ENCODE data around the gene ORAI1. TPM values are rescaled to one million over a fixed set of nuclear protein-coding genes. Genes with fewer than 3 reads are reported as not detected.

Gene ORAI1
- total and polyA plus RNA-seq, 12 donors, result 1.9 to 16.1 (median 6.9) TPM

DNA sequence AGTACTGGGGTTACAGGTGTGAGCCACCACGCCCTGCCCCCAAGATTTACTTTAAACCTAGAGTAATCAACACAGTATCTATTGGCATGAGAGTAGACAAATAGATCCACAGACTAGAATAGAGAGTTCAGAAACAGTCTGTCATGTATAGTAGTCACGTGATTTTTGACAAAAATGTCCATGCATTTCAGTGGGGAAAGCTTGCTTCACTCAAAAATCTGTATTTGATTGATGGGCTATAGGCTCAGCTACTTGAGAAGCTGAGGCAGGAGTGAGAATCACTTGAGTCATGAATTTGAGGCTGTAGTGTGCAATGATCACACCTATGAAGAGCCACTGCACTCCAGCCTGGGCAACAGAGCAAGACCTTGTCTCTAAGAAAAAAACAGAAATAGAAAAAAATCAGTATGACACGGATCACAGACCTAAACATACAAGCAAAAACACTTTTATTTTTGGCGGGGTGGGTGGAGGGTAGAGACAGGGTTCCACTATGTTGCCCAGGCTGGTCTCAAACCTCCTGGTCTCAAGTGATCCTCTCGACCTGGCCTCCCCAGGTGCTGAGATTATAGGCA, 7.6 kb upstream of the ORAI1 start:
- H3K27ac ChIP-seq, result no peak overlapping the region
- H3K27me3 ChIP-seq, result no peaks in the 10 kb centered on the region
- 79 to 92% (median 83%) methylated on average over 4 to 5 of the region's 5 CpGs for WGBS, 4 donors
- intact Hi-C loops (cut with DNase I), result no loop called here
- no peaks in the 10 kb centered on the region for H3K9me3 ChIP-seq (replicated peaks in 1 of 3)
- DNase-seq, result no peak
- no peak for TF ChIP-seq POLR2A (IDR thresholded peaks at IDR 0.05)
- TF ChIP-seq, protein P1, sequence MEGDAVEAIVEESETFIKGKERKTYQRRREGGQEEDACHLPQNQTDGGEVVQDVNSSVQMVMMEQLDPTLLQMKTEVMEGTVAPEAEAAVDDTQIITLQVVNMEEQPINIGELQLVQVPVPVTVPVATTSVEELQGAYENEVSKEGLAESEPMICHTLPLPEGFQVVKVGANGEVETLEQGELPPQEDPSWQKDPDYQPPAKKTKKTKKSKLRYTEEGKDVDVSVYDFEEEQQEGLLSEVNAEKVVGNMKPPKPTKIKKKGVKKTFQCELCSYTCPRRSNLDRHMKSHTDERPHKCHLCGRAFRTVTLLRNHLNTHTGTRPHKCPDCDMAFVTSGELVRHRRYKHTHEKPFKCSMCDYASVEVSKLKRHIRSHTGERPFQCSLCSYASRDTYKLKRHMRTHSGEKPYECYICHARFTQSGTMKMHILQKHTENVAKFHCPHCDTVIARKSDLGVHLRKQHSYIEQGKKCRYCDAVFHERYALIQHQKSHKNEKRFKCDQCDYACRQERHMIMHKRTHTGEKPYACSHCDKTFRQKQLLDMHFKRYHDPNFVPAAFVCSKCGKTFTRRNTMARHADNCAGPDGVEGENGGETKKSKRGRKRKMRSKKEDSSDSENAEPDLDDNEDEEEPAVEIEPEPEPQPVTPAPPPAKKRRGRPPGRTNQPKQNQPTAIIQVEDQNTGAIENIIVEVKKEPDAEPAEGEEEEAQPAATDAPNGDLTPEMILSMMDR (IDR thresholded peaks at IDR 0.05), result no peak
- H3K36me3 ChIP-seq (replicated peaks in 1 of 2), result no peaks in the 10 kb centered on the region
- no peak overlapping the region for H3K4me3 ChIP-seq
- H3K4me1 ChIP-seq (replicated peaks in 1 of 2), result no peaks in the 10 kb centered on the region

DNA sequence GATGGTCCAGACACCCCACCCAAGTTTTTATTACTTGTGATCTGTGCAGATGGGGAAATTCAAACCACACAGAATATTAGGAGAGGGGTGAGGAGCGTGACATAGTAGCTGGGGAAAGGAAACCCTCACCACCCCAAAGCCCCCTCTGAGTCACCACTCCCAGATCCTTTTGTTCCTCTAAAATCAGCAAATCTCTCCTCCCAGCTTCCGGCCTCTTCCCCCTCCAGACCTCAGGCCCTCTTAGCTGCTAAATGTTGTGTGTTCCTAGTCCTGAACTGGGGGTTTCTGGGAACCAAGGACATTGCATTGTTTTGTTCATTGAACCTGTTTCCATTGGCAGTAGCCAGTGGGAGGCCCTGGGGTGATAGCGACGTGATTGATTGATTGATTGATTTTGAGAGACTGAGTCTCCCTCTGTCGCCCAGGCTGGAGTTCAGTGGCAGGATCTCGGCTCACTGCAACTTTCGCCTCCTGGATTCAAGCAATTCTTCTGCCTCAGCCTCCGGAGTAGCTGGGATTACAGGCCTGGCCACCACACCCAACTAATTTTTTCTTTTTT, 5.9 kb upstream of the ORAI1 start:
- Histone ChIP-seq H3K4me3 (no peak overlapping the region), H3K4me1 (replicated peaks in 1 of 2) (peaks cover 0 to 5% of the 10 kb centered on the region in 2 donors), H3K27me3 (no peaks in the 10 kb centered on the region), H3K9me3 (replicated peaks in 1 of 3) (no peaks in the 10 kb centered on the region), H3K27ac (no peak overlapping the region), H3K36me3 (replicated peaks in 1 of 2) (no peaks in the 10 kb centered on the region)
- 74 to 88% (median 80%) methylated on average over 8 of the region's 8 CpGs for WGBS, 4 donors
- DNase-seq, result peak in 1 of 7 donors; percentile 19
- no peak for TF ChIP-seq POLR2A (IDR thresholded peaks at IDR 0.05)
- TF ChIP-seq, protein P1 (IDR thresholded peaks at IDR 0.05), result no peak
- intact Hi-C loops (cut with DNase I), result loop anchor here (5.0 kb wide), 2 partner anchors 63 to 68 kb away; no protein-coding TSS in a partner anchor

DNA sequence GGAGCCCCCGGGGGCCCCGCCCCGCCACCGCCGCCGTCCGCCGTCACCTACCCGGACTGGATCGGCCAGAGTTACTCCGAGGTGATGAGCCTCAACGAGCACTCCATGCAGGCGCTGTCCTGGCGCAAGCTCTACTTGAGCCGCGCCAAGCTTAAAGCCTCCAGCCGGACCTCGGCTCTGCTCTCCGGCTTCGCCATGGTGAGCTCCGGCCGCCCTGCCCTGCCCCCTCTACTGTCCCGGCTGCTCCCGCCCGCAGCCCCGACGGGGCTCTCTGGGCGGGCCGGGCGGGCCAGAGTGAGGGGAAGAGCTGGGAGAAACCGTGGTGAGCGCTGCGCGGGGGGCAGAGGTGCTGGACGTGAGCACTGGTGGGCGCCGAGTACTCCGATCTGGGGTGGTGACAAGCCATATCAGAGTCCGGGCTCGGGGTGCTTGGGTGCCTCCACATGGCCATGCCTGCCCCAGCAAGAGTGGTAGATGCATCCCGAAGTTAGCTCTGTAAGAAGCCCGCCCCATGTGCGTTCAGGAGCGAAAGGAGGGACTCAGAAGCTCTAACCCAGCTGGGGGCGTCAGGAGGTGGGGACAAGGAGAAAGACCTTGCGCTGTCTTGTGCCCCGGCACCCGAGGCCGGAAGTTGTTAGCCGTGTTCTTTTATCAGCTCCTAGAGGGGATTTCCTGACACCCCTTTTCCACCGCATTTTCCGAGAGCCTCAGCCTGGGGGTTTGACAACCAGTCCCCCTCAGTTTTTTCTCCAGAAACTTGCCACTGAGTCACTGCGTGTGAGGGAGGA, 717 bp downstream of the ORAI1 start:
- Histone ChIP-seq H3K27me3 (no peaks in the 10 kb centered on the region), H3K4me3 (peak overlapping the region in 2 of 4 donors; percentile 48 to 75), H3K4me1 (replicated peaks in 1 of 2) (peaks cover 12 to 49% of the 10 kb centered on the region in 2 donors), H3K27ac (peak overlapping the region in 4 of 5 donors; percentile 75 to 95 (median 83)), H3K36me3 (replicated peaks in 1 of 2) (no peaks in the 10 kb centered on the region), H3K9me3 (replicated peaks in 1 of 3) (no peaks in the 10 kb centered on the region)
- DNase-seq, result peak; percentile 46 to 68 (median 64)
- TF ChIP-seq POLR2A (IDR thresholded peaks at IDR 0.05), result no peak
- TF ChIP-seq, protein P1 (IDR thresholded peaks at IDR 0.05), result no peak
- intact Hi-C loops (cut with DNase I), result loop anchor here in 1 of 2 donors (5.0 kb wide), 1 partner anchor 40 kb away; the partner anchor contains the start of gene MORN3
- 1 to 2% (median 1%) methylated on average over 5 to 53 of the region's 53 CpGs for WGBS, 4 donors

DNA sequence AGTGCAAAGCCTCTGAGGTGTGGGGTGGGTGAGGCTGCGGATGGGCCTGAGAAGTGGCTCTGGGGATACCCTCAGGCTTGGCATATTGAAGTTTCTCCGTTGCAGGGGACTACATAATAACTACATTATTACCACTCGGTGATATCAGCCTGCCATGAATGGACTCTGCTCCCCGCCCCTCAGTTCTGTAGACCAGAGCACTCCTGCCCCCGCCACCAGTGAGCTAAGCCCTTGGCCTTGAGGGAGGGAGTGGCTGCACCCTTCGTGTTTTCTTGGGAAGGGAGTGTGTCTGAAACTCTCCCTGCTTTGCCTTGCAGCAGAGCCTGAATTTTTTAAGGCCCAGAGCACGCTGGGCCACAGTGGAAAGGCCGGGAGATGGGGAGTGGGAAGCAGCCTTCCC, 1.7 kb downstream of the ORAI1 start:
- intact Hi-C loops (cut with DNase I), result loop anchor here in 1 of 2 donors (5.0 kb wide), 1 partner anchor 39 kb away; the partner anchor contains the start of gene MORN3
- H3K4me1 ChIP-seq (replicated peaks in 1 of 2), result peaks cover 12 to 53% of the 10 kb centered on the region in 2 donors
- DNase-seq, result no peak
- H3K27me3 ChIP-seq, result no peaks in the 10 kb centered on the region
- 50 to 63% (median 61%) methylated on average over 4 to 8 of the region's 8 CpGs for WGBS, 4 donors
- H3K36me3 ChIP-seq (replicated peaks in 1 of 2), result no peaks in the 10 kb centered on the region
- no peaks in the 10 kb centered on the region for H3K9me3 ChIP-seq (replicated peaks in 1 of 3)
- TF ChIP-seq POLR2A (IDR thresholded peaks at IDR 0.05), result no peak
- TF ChIP-seq, protein P1 (IDR thresholded peaks at IDR 0.05), result no peak
- peak overlapping the region in 1 of 4 donors; percentile 75 for H3K4me3 ChIP-seq
- H3K27ac ChIP-seq, result peak overlapping the region in 2 of 5 donors; percentile 88 to 95
